Vagina (tissue), 2 donors: Measurements from ENCODE around the gene SART3.

Experiments used
- POLR2A ChIP-seq, 2 donors: fragments of 450-650 bp; IDR thresholded peaks; one replicate each; pipeline ENCODE4 v1.6.1; 2017; ENCODE audit warnings: antibody characterized with exemption in 2 of 2, mild to moderate bottlenecking in 2 of 2, moderate library complexity in 2 of 2
- POLR2AphosphoS5 ChIP-seq, 2 donors: sonication (generic); formaldehyde crosslinking; IDR thresholded peaks; one replicate each; pipeline ENCODE4 v1.9.0; 2017; ENCODE audit warnings: antibody characterized with exemption in 2 of 2, mild to moderate bottlenecking in 2 of 2, low read depth in 1 of 2; ENCODE audit not compliant: insufficient read depth in 1 of 2
- TF ChIP-seq, protein P1 (sequence below), 3 experiments: fragments of 450-650 bp in 2 of 3; fragments of 200-600 bp in 1 of 3; sonication (generic) in 1 of 3; IDR thresholded peaks; one replicate each; pipeline ENCODE4 v1.5.1; 2017 to 2019; ENCODE audit warnings: antibody characterized with exemption in 3 of 3, mild to moderate bottlenecking in 2 of 3, moderate library complexity in 2 of 3

DNA sequence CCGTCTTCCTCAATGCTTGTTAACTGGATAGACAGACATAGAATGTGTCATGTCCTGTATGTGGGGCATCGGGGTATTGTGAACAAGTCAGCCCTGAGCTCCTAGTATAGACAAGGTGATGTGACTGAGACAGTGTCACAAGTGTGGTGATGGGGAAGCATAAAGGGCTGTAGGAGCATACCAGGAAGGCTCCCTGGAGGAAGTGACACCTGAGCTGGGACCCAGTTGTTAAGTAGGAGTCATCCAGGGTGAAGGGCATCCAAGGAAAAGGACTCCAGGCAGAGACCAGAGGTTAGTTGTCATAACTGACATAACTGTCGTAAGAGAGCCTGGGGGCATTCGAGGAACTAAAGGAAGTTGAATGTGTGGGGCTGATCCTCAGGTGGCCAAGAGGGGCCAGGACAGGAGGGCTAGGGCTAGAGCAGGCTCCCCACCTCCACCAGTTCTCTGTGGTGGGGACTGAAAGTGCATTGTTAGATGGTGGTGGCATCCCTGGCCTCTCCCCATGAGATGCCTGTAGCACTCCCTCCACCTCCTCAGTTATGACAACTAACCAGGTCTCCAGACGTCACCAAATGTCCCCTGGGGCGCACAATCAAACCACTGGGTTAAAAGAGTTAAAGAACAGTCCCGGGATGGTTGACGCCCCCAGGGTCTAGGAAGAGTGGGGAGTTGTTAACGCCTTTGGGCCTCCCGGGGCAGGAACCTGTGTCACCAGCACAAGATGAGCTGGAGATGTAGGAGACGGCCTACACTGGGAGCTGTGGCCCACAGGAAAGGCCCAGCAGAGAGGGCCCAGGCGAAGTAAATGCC lies 43.5 kb downstream of the SART3 start:
- TF ChIP-seq, protein P1, sequence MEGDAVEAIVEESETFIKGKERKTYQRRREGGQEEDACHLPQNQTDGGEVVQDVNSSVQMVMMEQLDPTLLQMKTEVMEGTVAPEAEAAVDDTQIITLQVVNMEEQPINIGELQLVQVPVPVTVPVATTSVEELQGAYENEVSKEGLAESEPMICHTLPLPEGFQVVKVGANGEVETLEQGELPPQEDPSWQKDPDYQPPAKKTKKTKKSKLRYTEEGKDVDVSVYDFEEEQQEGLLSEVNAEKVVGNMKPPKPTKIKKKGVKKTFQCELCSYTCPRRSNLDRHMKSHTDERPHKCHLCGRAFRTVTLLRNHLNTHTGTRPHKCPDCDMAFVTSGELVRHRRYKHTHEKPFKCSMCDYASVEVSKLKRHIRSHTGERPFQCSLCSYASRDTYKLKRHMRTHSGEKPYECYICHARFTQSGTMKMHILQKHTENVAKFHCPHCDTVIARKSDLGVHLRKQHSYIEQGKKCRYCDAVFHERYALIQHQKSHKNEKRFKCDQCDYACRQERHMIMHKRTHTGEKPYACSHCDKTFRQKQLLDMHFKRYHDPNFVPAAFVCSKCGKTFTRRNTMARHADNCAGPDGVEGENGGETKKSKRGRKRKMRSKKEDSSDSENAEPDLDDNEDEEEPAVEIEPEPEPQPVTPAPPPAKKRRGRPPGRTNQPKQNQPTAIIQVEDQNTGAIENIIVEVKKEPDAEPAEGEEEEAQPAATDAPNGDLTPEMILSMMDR (IDR thresholded peaks at IDR 0.05): no peak
- TF ChIP-seq POLR2AphosphoS5 (IDR thresholded peaks at IDR 0.05; ENCODE audit: insufficient read depth in 1 of 2, low read depth in 1 of 2) (no peak), POLR2A (IDR thresholded peaks at IDR 0.05) (no peak)
